Measurements from ENCODE around the gene ELK3.

Gene ELK3

DNA sequence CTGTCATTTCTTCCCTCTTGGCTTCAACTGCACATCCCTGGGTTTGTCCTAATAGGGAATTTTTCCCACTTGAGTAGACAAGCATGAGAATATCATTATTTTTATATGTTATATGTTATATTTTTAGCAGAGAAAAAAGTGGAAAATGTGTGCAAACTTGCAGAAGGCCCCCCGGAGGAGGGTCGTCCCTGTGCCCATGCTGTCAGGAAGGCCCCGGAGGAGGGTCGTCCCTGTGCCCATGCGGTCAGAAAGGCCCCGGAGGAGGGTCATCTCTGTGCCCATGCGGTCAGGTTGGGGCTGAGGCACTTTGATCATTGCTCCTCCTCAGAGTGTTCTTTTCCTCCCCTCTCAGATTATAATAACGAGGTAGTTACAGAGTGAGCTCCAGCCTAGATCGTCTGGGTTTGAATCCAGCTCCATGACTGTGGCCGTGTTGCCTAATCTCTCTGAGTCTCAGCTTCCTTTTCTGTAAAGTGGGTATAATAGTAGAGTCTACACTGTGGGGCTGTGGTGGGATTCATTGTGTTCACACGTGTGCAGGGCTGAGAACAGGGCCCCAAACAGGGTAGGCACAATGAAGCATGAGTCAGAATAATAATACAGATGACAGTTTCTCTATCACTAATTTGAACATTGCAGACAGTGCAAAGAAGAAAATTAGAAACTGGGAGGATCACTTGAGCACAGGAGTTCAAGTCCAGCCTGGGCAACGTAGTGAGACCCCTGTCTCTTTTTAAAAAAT, 33.4 kb downstream of the ELK3 start:
- Histone ChIP-seq H3K27me3 (ENCODE audit: control insufficient read depth, insufficient read depth, low read length) (no peaks in the 10 kb centered on the region), H3K36me3 (ENCODE audit: insufficient read depth, low read length) (peaks cover 71% of the 10 kb centered on the region), H3K4me1 (ENCODE audit: control insufficient read depth, insufficient read depth, low read length) (peaks cover 10% of the 10 kb centered on the region), H3K4me3 (ENCODE audit: low read length) (no peak overlapping the region), H3K9me3 (replicated peaks; ENCODE audit: low read length) (no peaks in the 10 kb centered on the region), H3K4me2 (ENCODE audit: low read length) (no peak overlapping the region), H3K9ac (ENCODE audit: low read depth, low read length) (no peak overlapping the region)

DNA sequence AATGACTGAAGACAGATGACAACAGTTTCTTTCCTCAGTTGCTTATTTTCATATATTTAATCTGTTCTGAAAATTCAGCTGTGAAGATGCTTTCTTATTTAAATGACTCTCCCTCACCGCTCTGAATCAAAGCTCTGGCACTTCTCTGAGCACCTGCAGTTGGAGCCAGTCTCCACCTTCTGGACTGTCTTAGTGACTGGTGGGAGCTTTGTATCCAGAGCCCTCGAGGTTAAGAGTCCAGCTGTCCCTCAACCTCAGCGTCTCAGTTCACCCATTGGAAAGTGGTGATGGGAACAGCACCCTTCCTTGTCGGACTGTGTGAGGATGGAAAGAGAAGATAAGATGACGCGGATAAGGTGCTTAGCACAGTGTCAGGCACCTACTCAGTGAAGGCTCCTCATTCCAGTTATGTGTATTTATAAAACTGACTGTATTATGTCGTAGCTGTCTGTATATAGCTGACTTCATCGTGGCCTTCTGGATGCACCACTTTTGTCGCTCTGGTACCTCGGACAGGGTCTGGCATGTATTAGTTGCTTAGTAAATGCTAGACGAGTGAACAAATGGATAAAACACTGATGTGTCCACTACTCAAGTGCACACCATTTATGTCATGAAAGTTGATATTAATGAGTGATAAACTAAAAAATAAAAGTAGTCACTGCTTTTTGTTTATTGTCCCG, 34.5 kb downstream of the ELK3 start:
- no peaks in the 10 kb centered on the region for H3K9me3 ChIP-seq (replicated peaks; ENCODE audit: low read length)
- no peak overlapping the region for H3K9ac ChIP-seq (ENCODE audit: low read depth, low read length)
- H3K36me3 ChIP-seq (ENCODE audit: insufficient read depth, low read length): peaks cover 66% of the 10 kb centered on the region

DNA sequence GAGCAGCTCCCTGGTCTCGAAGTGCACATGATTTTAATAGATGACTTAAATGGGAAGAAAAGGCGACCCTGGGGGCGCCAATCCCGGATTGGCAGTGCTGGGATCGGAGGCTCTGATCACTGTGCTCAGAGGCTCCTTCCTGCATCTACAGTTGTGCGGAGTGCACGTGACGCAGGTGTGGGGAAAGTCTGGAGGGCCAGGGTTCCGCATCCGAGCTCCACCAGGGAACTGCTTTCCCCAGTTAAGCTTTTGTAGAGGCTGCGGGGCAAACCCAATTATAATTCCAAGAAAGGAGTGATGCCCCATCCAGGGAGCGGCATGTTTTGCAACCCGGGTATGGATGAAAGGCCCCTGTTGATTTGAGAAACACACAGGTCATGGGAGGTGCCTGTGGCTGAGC, 36.5 kb downstream of the ELK3 start:
- Histone ChIP-seq H3K9ac (ENCODE audit: low read depth, low read length) (no peak overlapping the region), H3K4me3 (ENCODE audit: low read length) (no peak overlapping the region), H3K4me2 (ENCODE audit: low read length) (no peak overlapping the region), H3K36me3 (ENCODE audit: insufficient read depth, low read length) (peaks cover 52% of the 10 kb centered on the region), H3K9me3 (replicated peaks; ENCODE audit: low read length) (no peaks in the 10 kb centered on the region), H3K27me3 (ENCODE audit: control insufficient read depth, insufficient read depth, low read length) (no peaks in the 10 kb centered on the region), H3K4me1 (ENCODE audit: control insufficient read depth, insufficient read depth, low read length) (peaks cover 35% of the 10 kb centered on the region)

More for the DNA sequence above, 34.5 kb downstream of the ELK3 start:
- Histone ChIP-seq H3K4me1 (ENCODE audit: control insufficient read depth, insufficient read depth, low read length) (peaks cover 19% of the 10 kb centered on the region), H3K27me3 (ENCODE audit: control insufficient read depth, insufficient read depth, low read length) (no peaks in the 10 kb centered on the region), H3K4me2 (ENCODE audit: low read length) (no peak overlapping the region), H3K4me3 (ENCODE audit: low read length) (no peak overlapping the region)

DNA sequence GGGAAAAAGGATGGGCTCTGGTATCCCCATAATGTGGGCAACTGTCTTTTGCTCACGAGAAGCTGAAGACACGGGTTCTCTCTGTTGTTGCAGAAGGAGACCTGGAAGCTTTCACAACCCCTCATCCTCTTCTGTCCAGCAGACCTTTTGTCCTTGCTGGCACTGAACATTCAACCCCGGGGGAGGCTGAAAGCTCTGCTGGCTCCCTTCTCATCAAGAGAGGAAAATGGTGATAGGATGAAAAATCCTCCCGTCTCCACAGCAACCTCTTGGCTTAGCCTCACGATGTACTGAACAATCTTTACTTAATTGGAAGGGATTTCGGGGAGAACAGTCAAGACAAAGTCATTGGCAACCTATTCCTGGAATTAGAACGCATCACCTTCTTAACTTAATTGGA, 39.0 kb downstream of the ELK3 start:
- Histone ChIP-seq H3K4me2 (ENCODE audit: low read length) (no peak overlapping the region), H3K36me3 (ENCODE audit: insufficient read depth, low read length) (peaks cover 45% of the 10 kb centered on the region), H3K9ac (ENCODE audit: low read depth, low read length) (peak overlapping the region; percentile 85), H3K9me3 (replicated peaks; ENCODE audit: low read length) (no peaks in the 10 kb centered on the region), H3K27me3 (ENCODE audit: control insufficient read depth, insufficient read depth, low read length) (no peaks in the 10 kb centered on the region), H3K4me1 (ENCODE audit: control insufficient read depth, insufficient read depth, low read length) (peaks cover 60% of the 10 kb centered on the region), H3K4me3 (ENCODE audit: low read length) (no peak overlapping the region)

DNA sequence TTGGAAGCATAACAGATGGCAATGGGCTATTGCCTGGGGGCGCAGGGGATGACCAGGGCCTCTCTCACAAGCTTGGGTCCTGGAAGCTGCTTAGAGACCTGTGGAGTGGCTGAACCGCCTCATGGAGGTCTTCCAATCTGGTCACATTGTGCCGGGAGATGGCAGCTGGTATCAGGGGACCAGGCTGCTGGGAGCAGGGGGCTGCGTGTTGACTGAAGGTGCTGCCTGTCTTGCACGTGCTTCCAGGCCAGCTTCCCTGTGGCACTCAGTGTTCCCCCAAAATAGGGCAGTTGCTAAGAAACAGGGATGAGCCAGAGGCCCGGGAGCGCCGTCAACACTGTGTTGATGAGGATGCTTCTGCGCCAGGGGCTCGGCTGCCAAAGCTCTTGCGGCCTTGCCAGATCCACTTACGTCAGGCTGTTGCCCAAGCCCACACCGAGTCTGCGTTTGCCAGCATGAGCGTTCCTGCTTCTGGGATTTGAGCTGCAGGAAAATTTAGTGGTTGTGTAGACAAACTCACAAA, 39.8 kb downstream of the ELK3 start:
- Histone ChIP-seq H3K27me3 (ENCODE audit: control insufficient read depth, insufficient read depth, low read length) (no peaks in the 10 kb centered on the region), H3K36me3 (ENCODE audit: insufficient read depth, low read length) (peaks cover 45% of the 10 kb centered on the region), H3K4me2 (ENCODE audit: low read length) (peak overlapping the region; percentile 51), H3K9ac (ENCODE audit: low read depth, low read length) (peak overlapping the region; percentile 85), H3K4me1 (ENCODE audit: control insufficient read depth, insufficient read depth, low read length) (peaks cover 62% of the 10 kb centered on the region), H3K9me3 (replicated peaks; ENCODE audit: low read length) (no peaks in the 10 kb centered on the region), H3K4me3 (ENCODE audit: low read length) (peak overlapping the region; percentile 29)

DNA sequence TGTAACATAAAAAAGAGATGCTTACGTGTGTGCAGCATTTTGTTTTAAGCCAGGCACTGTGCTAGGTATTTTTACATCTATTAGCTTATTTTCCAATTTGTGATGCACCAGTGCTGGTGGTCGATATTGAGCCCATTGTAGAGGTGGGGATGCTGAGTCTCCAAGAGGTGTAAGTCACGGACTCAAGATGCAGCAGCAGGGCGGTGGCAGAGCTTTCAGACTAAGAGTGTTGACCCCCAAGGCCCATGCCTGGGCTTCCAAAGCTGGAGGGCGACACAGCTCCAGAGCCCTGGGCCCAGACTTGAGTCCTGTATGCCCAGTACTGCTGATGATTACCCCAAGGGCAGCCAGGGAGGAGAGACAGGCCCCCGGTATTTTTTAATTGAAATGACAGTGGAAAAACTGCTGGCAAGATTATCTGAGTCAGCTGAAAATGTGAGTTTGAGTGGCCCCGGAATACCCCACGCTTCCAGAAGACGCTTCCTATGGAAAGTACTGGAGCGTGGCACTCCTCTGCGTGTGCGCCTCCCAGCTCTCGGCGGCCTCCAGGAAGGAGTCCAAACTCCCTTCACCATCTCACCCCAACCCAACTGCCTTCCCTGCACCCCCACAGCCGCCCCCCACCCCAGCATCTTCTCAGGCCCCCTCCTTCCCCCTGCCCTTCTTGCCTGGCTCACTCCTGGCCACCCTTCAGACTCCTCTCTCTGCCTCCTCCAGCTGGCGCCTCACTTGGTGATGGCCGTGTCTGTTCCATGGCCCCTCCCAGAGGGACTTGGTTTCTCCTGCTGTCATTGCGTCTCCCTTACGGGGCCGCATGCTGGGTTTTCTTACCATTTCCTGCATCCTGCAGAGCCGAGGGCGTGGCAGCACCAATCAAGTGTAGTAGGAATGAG, 40.7 kb downstream of the ELK3 start:
- Histone ChIP-seq H3K4me3 (ENCODE audit: low read length) (no peak overlapping the region), H3K9me3 (replicated peaks; ENCODE audit: low read length) (no peaks in the 10 kb centered on the region), H3K4me1 (ENCODE audit: control insufficient read depth, insufficient read depth, low read length) (peaks cover 64% of the 10 kb centered on the region), H3K27me3 (ENCODE audit: control insufficient read depth, insufficient read depth, low read length) (no peaks in the 10 kb centered on the region), H3K9ac (ENCODE audit: low read depth, low read length) (peak overlapping the region; percentile 77), H3K4me2 (ENCODE audit: low read length) (peak overlapping the region; percentile 43), H3K36me3 (ENCODE audit: insufficient read depth, low read length) (peaks cover 43% of the 10 kb centered on the region)

DNA sequence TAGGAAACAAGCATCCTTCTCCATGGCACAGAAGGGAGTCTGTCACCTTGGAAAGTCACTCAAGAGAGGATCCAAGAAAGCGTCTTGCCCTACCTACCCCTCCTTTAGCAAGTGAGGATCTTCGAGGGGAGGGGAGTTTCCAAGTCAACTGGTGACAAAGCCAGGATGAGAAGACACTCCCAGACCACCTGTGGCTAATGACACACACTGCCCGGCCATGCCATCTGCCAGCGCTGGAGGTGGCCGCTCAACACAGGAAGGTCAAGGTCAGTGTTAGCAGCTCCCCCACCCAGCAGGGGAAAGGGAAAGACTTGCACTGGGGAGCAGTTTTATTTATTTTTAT, 41.3 kb downstream of the ELK3 start:
- H3K4me1 ChIP-seq (ENCODE audit: control insufficient read depth, insufficient read depth, low read length): peaks cover 70% of the 10 kb centered on the region

DNA sequence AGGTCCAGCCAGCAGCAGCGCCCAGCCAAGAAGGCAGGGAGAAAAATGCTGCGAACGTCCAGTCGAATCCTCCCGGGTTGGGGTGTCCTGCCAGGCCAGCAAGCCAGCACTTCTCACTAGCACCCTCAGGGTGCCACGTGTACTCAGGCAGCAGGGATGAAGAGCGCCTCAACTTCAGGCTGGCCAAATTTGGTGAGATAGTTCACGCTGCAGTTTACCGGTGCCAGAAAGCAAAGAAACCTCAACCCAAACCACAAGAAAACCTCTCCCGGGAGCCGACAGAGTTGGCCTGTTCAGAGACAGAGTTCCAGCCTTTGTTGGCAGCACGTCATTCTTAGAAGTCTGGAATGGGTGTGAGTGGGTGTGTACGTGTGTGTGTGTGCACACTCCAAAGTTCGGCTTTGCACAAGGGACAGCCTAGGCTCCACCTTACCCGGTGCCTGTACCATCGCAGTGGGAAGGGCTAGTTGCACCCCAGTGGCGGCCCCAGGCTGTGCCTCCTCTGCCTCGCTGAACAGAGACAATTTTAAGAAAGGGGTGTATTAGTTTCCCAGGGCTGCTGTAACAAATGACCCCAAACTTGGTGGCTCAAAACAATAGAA, 42.1 kb downstream of the ELK3 start:
- no peaks in the 10 kb centered on the region for H3K27me3 ChIP-seq (ENCODE audit: control insufficient read depth, insufficient read depth, low read length)
- H3K4me2 ChIP-seq (ENCODE audit: low read length): peak overlapping the region; percentile 63
- no peaks in the 10 kb centered on the region for H3K9me3 ChIP-seq (replicated peaks; ENCODE audit: low read length)
- H3K9ac ChIP-seq (ENCODE audit: low read depth, low read length): peak overlapping the region; percentile 77
- H3K36me3 ChIP-seq (ENCODE audit: insufficient read depth, low read length): peaks cover 41% of the 10 kb centered on the region
- peaks cover 74% of the 10 kb centered on the region for H3K4me1 ChIP-seq (ENCODE audit: control insufficient read depth, insufficient read depth, low read length)
- no peak overlapping the region for H3K4me3 ChIP-seq (ENCODE audit: low read length)

More for the DNA sequence above, 41.3 kb downstream of the ELK3 start:
- H3K9me3 ChIP-seq (replicated peaks; ENCODE audit: low read length): no peaks in the 10 kb centered on the region
- H3K36me3 ChIP-seq (ENCODE audit: insufficient read depth, low read length): peaks cover 37% of the 10 kb centered on the region
- no peak overlapping the region for H3K4me2 ChIP-seq (ENCODE audit: low read length)
- peak overlapping the region; percentile 22 for H3K9ac ChIP-seq (ENCODE audit: low read depth, low read length)
- no peak overlapping the region for H3K4me3 ChIP-seq (ENCODE audit: low read length)
- no peaks in the 10 kb centered on the region for H3K27me3 ChIP-seq (ENCODE audit: control insufficient read depth, insufficient read depth, low read length)

DNA sequence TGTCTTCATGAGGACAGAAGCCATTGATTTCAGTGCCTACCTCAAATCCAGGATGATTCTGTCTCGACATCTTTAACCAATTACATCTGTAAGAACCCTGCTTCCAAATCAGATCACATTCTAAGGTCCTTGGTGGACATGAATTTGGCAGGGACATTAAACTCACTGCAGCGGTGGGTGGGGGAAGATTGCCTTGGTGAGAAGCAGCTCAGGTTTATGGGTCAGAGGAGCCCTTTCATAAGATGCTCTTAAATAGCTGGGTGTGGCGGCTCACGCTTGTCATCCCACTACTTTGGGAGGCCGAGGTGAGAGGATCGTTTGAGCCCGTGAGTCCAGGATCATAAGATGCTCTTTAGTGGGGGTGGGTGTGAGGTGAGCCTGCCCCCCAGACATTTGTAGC, 42.9 kb downstream of the ELK3 start:
- Histone ChIP-seq H3K4me1 (ENCODE audit: control insufficient read depth, insufficient read depth, low read length) (peaks cover 79% of the 10 kb centered on the region), H3K9me3 (replicated peaks; ENCODE audit: low read length) (no peaks in the 10 kb centered on the region), H3K27me3 (ENCODE audit: control insufficient read depth, insufficient read depth, low read length) (no peaks in the 10 kb centered on the region), H3K36me3 (ENCODE audit: insufficient read depth, low read length) (peaks cover 47% of the 10 kb centered on the region), H3K4me2 (ENCODE audit: low read length) (peak overlapping the region; percentile 63), H3K9ac (ENCODE audit: low read depth, low read length) (peak overlapping the region; percentile 77), H3K4me3 (ENCODE audit: low read length) (peak overlapping the region; percentile 36)

DNA sequence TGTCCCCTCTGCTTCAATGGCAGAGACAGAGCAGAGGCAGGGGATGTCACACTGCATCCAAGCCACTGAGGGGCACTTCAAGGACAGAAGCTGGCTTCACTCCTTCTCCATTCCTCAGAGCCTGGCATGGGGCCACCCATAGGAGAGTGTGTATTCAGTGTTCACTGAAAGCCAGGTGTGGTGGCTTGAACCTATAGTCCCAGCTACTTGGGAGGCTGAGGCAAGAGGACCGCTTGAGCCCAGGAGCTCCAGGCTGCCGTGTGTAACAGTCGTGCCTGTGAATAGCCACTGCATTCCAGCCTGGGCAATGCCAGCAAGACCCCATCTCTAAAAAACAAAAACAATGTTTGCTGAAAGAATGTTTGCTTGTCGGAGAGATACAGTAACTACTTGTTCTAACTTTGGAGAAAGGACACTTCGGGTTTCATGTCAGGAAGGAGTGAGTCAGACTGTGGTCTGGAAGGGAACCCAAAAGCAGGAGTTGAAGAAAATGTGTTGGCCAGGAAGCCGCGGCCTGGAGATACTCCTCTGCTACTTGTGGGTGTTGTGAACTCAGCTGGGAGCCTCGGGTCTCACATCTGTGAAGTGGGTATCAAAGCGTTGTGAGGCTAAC, 43.4 kb downstream of the ELK3 start:
- peak overlapping the region; percentile 36 for H3K4me3 ChIP-seq (ENCODE audit: low read length)
- no peaks in the 10 kb centered on the region for H3K27me3 ChIP-seq (ENCODE audit: control insufficient read depth, insufficient read depth, low read length)
- peak overlapping the region; percentile 77 for H3K9ac ChIP-seq (ENCODE audit: low read depth, low read length)
- peaks cover 53% of the 10 kb centered on the region for H3K36me3 ChIP-seq (ENCODE audit: insufficient read depth, low read length)
- H3K9me3 ChIP-seq (replicated peaks; ENCODE audit: low read length): no peaks in the 10 kb centered on the region
- H3K4me2 ChIP-seq (ENCODE audit: low read length): peak overlapping the region; percentile 63
- peaks cover 84% of the 10 kb centered on the region for H3K4me1 ChIP-seq (ENCODE audit: control insufficient read depth, insufficient read depth, low read length)
